Mononuclear cell (primary cell): ENCODE measurements around the gene HDC. TPM values are rescaled to one million over a fixed set of nuclear protein-coding genes. Genes with fewer than 3 reads are reported as not detected.

Source experiments
- H3K27me3 ChIP-seq: 2 replicates; pipeline ENCODE4 v1.6.0; 2011; ENCODE audit warnings: low read length, control low read depth; ENCODE audit not compliant: insufficient read depth
- H3K4me1 ChIP-seq: 2 replicates; pipeline ENCODE4 v1.5.1; 2011; ENCODE audit warnings: mild to moderate bottlenecking, low read length, control low read depth; ENCODE audit not compliant: insufficient read depth
- H3K4me3 ChIP-seq: 2 replicates; pipeline ENCODE4 v1.5.1; 2011; ENCODE audit warnings: mild to moderate bottlenecking, low read length, moderate library complexity
- H3K9me3 ChIP-seq: 2 replicates; pipeline ENCODE4 v1.5.1; 2011; ENCODE audit warnings: low read depth, mild to moderate bottlenecking, control low read depth, low read length
- total RNA-seq: library from RNA; depleted of rRNA; stranded (reverse); fragments of >200 nt; gene quantifications from one replicate; pipeline ENCODE4 v1.2.3, GENCODE V29; 2012

HDC gene
- total RNA-seq, 1 donor = 8.1 TPM

GRCh38 chr15:50244959-50245624, 20.4 kb downstream of the HDC start:
- H3K27me3 ChIP-seq = no peaks in the 10 kb centered on the region
- H3K4me1 ChIP-seq = peaks cover 24% of the 10 kb centered on the region
- no peak overlapping the region for H3K4me3 ChIP-seq
- no peaks in the 10 kb centered on the region for H3K9me3 ChIP-seq

GRCh38 chr15:50244153-50244552, 21.4 kb downstream of the HDC start:
- no peaks in the 10 kb centered on the region for H3K9me3 ChIP-seq
- no peak overlapping the region for H3K4me3 ChIP-seq
- peaks cover 19% of the 10 kb centered on the region for H3K4me1 ChIP-seq
- H3K27me3 ChIP-seq = no peaks in the 10 kb centered on the region

- H3K9me3 ChIP-seq = no peaks in the 10 kb centered on the region
Measured at GRCh38 chr15:50241684-50242450, 23.7 kb downstream of the HDC start.

GRCh38 chr15:50238255-50238654, 27.3 kb downstream of the HDC start:
- Histone ChIP-seq H3K4me1 (no peaks in the 10 kb centered on the region), H3K27me3 (no peaks in the 10 kb centered on the region), H3K4me3 (no peak overlapping the region), H3K9me3 (no peaks in the 10 kb centered on the region)

More at GRCh38 chr15:50241684-50242450, 23.7 kb downstream of the HDC start:
- Histone ChIP-seq H3K4me3 (no peak overlapping the region), H3K27me3 (no peaks in the 10 kb centered on the region), H3K4me1 (no peaks in the 10 kb centered on the region)

- no peaks in the 10 kb centered on the region for H3K9me3 ChIP-seq
- H3K4me1 ChIP-seq = no peaks in the 10 kb centered on the region
- no peak overlapping the region for H3K4me3 ChIP-seq
- H3K27me3 ChIP-seq = no peaks in the 10 kb centered on the region
Measured at GRCh38 chr15:50236433-50236832, 29.1 kb downstream of the HDC start.

GRCh38 chr15:50235794-50236193, 29.7 kb downstream of the HDC start:
- Histone ChIP-seq H3K4me3 (no peak overlapping the region), H3K4me1 (no peaks in the 10 kb centered on the region), H3K9me3 (no peaks in the 10 kb centered on the region), H3K27me3 (no peaks in the 10 kb centered on the region)

GRCh38 chr15:50234764-50235163, 30.8 kb downstream of the HDC start:
- no peaks in the 10 kb centered on the region for H3K4me1 ChIP-seq

GRCh38 chr15:50233192-50233736, 32.3 kb downstream of the HDC start:
- H3K9me3 ChIP-seq = no peaks in the 10 kb centered on the region
- no peak overlapping the region for H3K4me3 ChIP-seq
- H3K4me1 ChIP-seq = no peaks in the 10 kb centered on the region

More at GRCh38 chr15:50234764-50235163, 30.8 kb downstream of the HDC start:
- Histone ChIP-seq H3K4me3 (no peak overlapping the region), H3K9me3 (no peaks in the 10 kb centered on the region), H3K27me3 (no peaks in the 10 kb centered on the region)

GRCh38 chr15:50232791-50233190, 32.7 kb downstream of the HDC start:
- H3K27me3 ChIP-seq = no peaks in the 10 kb centered on the region
- no peaks in the 10 kb centered on the region for H3K4me1 ChIP-seq
- no peaks in the 10 kb centered on the region for H3K9me3 ChIP-seq
- no peak overlapping the region for H3K4me3 ChIP-seq

More at GRCh38 chr15:50233192-50233736, 32.3 kb downstream of the HDC start:
- H3K27me3 ChIP-seq = no peaks in the 10 kb centered on the region

- H3K4me3 ChIP-seq = no peak overlapping the region
- H3K27me3 ChIP-seq = no peaks in the 10 kb centered on the region
- H3K4me1 ChIP-seq = no peaks in the 10 kb centered on the region
- no peaks in the 10 kb centered on the region for H3K9me3 ChIP-seq
Measured at GRCh38 chr15:50231761-50232160, 33.8 kb downstream of the HDC start.

GRCh38 chr15:50229336-50229735, 36.2 kb downstream of the HDC start:
- H3K27me3 ChIP-seq = no peaks in the 10 kb centered on the region
- H3K4me1 ChIP-seq = no peaks in the 10 kb centered on the region
- H3K9me3 ChIP-seq = no peaks in the 10 kb centered on the region
- no peak overlapping the region for H3K4me3 ChIP-seq

GRCh38 chr15:50228866-50229265, 36.7 kb downstream of the HDC start:
- no peaks in the 10 kb centered on the region for H3K27me3 ChIP-seq
- H3K4me1 ChIP-seq = no peaks in the 10 kb centered on the region
- H3K4me3 ChIP-seq = no peak overlapping the region
- H3K9me3 ChIP-seq = no peaks in the 10 kb centered on the region

GRCh38 chr15:50227076-50227475, 38.5 kb downstream of the HDC start:
- no peaks in the 10 kb centered on the region for H3K9me3 ChIP-seq
- H3K4me1 ChIP-seq = no peaks in the 10 kb centered on the region
- H3K27me3 ChIP-seq = no peaks in the 10 kb centered on the region
- no peak overlapping the region for H3K4me3 ChIP-seq

GRCh38 chr15:50225938-50226337, 39.6 kb downstream of the HDC start:
- no peaks in the 10 kb centered on the region for H3K4me1 ChIP-seq
- H3K9me3 ChIP-seq = no peaks in the 10 kb centered on the region
- H3K4me3 ChIP-seq = no peak overlapping the region
- no peaks in the 10 kb centered on the region for H3K27me3 ChIP-seq

- H3K4me1 ChIP-seq = no peaks in the 10 kb centered on the region
- no peak overlapping the region for H3K4me3 ChIP-seq
- H3K27me3 ChIP-seq = no peaks in the 10 kb centered on the region
- no peaks in the 10 kb centered on the region for H3K9me3 ChIP-seq
Measured at GRCh38 chr15:50225057-50225456, 40.5 kb downstream of the HDC start.
